ENCODE data around the gene KRT31.
"Not testable (repeated sequence)": the region's sequence is repeated elsewhere in the genome, so short reads cannot be mapped to it uniquely, and the experiment has no call there.

KRT31 gene

DNA sequence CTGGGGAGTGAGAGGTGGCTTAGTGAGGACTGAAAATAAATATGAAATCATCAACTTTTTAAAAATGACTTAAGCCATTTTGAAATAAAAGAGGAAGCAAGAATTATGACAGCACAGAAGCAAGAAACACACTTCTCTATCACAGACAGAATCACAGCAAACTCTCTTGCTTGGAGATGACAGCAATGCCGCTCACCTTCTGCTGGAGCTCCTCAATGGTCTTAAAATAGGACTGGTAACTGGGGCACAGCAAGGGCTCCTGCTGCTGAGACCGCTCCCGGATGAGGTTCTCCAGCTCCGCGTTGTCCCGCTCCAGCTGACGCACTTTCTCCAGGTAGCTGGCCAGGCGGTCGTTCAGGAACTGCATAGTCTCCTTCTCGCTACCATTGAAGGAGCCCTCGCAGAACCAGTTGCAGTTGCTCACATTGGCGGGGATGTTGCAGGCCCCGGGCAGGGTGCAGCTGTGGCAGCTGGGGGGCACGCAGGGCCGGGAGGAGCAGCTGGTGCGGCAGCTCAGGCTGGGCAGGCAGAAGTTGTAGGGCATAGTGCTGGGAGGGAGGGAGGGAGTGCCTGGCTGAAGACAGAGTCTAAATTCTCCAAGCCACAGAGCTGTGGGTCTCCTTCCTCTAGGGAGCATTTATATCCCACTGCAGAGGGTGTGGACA lies at the start of gene KRT31:
Gene KRT31 (minus strand): TSS at position 613 of the 665 bp plus-strand sequence. CDS start 69 bp downstream, at position 544.
- no peak for DNase-seq

DNA sequence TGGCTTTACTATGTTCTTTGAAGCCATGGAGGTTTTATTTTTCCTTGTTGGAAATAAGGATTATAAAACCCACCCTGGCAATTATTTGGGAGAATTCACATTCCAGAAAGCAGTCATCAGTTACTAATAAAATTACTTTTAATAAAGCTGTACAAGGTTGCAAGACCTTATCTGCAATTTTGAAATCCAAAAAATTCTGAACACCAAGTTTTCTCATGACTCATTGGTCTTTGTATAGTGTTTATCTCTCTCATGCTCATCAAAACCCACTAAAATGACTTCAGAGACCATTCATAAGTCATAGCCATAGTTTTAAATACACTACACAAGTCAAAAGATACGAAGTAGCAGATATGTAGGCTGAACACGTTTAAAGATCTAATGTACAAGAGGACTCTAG lies 49.4 kb upstream of the KRT31 start:
- DNase-seq = no peak

DNA sequence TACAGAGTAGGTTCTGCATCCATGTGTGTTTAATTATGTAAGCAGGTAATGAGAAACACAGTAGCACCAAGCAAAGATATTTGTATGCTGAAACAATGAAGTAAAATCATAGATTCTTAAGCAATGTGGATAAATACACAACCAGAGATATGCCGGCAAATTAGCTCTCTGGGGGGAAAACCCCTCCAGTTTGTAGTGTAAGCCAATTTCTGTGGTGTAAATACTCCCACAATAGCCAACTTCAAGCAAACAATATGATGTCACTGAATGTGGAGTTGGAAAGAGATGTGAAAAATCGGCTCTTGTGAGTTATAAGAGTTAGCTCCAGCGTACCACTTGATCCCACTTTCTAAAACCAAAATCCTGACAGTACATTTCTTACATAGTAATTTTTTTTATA lies 47.2 kb upstream of the KRT31 start:
- no peak for DNase-seq

DNA sequence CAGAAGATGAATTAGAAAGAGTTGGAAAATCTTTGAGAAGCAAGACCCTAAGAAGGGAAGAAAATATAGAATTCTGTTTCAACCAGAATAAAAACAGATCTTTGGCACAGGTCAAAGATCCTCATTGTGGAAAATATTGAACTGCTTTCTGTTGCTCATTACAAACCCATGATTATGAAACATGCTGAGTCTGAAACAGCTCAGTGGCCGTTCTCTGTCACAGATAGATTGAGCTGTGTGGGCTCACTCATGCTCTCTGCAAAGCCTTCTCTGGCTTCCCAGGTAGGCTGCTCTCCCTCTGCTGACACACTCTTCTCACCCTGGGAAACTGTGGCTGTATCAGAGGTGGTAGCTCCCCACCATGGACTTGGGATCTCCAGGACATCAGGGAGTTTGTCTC lies 46.8 kb upstream of the KRT31 start:
- DNase-seq = no peak

DNA sequence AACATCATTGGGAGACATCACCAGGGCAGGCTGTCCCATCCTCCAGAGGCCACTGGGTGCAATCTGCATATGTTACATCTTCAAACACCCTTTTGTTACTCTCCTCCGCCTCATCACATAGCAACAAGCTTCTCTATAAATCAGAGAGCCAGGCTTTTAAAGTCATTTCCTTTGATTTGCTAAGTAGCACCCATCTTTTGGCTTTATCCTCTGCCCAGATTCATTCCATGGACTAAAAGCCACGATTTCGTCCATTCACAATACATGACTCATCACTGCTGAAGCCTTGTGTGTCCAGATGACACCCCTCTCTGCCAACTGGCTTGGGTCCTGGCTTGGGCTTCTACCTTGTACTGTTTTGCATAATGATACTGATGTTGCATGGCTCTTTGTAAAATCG lies 45.3 kb upstream of the KRT31 start:
- no peak for DNase-seq

DNA sequence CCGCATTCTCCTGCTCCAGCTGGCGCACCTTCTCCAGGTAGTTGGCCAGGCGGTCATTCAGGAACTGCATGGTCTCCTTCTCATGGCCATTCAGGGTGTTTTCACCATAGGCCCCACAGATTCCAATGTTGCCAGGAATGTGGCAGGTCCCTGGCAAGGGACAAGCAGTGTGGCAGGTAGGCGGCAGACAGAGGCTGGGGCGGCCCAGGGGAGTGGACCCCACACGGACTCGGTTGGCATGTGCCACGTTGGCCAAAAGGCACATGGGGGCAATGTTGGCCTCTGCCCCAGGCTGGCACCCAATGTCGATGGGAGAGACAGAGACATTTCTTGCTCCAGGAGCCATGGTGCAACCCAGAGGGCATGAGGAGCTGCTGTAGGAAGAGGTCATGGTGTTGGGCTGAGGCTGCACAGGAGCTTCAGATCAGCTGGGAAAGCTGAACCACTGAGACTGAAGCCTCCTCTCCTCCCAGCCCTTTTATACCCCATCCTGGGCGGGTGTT lies 43.2 kb upstream of the KRT31 start, which contains the start of gene KRT38:
Gene KRT38 (minus strand): TSS at position 453 of the 503 bp plus-strand sequence. CDS start 62 bp downstream, at position 391.
- DNase-seq = no peak

DNA sequence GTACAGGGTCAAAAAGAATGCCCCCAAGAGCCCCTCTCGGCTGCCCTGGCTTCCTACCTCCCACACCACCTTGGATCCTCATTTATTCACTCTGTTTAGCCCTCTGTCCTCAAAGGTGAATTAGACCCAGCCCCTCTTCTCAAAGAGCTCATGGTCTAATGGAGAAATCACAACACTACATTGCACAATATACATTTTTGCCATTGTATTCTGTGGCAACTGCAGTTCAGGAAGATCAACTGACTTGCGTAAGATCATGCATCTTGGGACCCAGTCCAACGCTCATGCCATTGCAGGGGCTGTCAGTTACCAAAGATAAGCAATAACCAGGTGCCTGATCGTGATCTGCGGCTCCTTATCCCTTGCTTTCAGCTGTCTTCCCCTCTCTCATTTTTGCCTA lies 42.0 kb upstream of the KRT31 start:
- no peak for DNase-seq

DNA sequence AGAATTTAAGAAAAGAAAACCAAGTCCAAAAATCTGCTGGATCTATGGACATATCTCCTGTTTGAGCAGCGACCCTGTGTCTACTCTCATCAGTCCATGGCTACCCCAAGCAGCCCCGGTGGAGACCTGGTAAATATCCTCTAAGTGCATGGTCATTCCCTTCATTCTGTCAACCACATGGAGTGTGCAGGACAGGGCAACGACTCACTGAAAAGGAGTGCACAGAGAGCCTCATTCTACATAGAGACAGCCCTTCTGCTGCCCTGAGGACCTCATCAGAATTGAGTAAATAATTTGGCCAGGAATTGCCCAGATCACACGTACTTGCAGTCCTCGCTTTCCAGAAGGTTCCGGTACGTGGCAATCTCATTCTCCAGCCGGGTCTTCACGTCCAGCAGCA lies 40.4 kb upstream of the KRT31 start:
- DNase-seq = no peak

DNA sequence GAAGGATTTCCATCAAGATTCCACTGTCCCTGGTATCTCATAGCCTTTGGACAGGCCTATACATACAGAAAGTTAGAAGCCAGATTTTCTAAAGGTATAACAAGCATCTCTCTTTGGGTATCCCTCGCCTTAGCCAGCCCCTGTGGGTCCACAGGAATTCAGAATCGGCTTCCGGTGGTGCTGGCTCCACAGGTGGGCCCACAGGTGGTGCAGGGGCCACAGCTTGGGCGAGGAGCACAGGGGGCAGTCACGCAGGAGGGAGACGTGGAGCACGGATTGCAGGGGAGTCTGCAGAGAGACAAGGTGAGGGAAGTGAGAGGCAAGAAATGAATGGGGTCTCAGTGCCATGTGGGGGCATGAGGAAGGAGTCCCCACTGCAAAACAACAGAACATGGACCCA lies 39.8 kb upstream of the KRT31 start:
- DNase-seq = no peak

DNA sequence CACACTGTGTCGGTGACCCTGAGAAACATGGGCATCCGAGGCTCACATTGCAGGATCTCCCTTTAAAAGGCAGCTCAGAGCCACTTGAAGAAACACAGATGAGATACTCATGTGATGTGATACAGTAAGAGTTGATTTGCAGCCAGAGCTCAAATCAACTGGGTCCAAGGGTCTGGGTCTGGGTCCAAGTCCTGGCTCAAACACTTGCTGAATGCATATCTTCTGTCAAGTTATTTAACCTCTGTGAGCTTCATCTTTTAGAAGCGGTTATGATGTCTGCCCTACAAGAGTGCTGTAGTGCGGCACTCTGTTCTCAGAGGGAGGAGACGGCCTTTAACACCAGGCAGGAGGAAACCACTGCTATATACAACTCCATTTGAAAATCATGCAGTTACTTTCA lies 37.0 kb upstream of the KRT31 start:
- DNase-seq = no peak

DNA sequence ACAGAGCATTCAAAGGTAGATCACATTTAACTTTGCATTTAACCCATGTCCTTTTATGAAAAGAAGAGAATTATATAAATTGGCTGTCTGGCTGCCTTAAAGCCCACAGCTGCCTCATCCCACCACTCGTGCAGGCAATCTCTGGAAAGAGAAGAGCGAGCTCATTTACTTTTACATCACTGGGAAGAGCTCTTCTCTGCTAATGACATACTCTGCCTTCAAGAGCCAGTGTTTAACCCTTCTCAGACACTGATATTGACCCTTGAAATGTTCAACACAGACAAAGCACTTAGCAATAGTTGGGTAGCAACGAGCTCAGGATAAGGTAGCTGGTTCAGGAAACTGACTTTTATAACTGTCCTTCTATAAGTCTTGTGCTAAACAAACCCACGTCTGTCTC lies 36.6 kb upstream of the KRT31 start:
- DNase-seq = no peak

DNA sequence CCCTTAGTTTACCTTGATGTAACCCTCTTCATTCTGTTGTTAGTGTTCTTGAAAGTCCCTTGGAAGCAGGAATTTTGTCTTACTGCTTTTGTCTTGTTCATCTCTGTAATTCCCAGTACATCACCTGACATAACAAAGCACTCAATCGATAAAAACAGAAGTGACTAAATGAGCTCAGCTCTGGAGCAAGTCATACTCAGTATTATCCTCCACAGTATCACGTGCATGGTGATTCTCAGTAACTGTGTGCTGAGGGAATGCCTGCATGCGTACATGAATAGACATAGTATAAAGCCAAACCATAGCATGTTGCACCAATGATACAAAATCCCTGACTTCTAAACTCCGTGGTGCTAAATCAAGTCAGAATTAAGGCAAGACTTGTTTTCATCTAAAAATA lies 36.2 kb upstream of the KRT31 start:
- no peak for DNase-seq

DNA sequence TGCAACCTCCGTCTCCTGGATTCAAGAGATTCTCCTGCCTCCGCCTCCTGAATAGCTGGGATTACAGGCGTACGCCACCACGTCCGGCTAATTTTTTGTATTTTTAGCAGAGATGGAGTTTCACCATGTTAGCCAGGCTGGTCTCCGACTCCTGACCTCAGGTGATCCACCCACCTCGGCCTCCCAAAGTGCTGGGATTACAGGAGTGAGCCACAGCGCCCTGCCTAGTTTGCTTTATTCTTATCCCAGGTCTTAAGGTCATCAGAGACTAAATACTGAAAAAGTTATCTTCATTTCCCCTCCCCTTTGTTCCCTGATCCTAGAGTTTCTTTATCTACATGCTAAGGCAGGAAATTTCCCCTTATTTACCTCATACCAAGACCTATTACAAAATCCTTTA lies 33.0 kb upstream of the KRT31 start:
- DNase-seq = not testable (repeated sequence)

DNA sequence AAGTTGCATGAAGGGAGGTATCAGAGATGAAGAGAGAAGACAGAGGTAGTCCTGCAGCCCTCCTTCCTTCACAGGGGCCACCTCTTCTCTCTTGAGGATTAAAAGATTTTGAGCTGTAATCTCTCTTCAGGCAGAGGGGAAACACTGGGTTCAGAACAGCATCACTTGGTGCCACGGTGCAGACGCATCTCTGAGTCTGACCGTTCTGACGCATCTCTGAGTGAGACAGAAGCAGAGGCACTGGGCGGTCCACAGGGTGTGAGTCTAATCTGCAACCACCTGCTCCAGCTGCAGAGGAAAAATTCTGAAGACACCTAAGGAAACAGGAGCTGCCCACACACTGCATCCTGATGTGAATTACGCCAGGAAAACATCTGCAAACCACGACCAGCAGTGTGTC lies 32.3 kb upstream of the KRT31 start:
- no peak for DNase-seq

DNA sequence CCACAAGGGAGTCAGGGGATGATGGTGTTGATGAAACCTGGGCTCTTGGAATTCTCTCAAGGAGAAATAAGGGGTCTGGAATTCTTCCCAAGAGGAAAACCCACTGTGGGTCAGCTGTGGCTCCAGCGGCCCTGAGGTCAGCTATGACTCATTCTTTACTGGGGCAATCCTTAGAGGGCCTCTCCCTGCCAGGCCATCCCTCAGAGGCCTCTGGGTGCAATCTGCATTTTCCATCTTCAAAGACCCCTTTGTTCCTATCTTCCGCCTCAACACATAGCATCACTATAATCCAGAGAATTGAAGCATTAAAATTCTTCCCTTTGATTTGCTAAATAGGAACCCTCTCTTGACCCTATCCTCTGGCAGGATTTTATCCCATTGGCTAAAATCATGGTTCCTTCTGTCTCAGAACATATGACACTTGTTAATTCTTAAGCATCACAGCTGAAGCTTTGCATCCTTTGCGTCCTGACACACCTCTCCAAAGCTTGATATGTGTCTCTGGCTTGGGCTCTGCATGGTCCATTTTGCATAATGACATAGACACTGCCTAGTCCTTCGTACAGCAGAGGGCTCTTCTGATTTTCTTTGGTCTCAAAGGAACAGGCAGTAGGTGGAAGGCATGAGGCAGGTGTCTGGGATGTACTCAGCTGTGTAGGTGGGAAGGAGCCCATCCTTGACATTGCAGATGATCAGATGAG lies 31.3 kb upstream of the KRT31 start:
- DNase-seq = no peak

DNA sequence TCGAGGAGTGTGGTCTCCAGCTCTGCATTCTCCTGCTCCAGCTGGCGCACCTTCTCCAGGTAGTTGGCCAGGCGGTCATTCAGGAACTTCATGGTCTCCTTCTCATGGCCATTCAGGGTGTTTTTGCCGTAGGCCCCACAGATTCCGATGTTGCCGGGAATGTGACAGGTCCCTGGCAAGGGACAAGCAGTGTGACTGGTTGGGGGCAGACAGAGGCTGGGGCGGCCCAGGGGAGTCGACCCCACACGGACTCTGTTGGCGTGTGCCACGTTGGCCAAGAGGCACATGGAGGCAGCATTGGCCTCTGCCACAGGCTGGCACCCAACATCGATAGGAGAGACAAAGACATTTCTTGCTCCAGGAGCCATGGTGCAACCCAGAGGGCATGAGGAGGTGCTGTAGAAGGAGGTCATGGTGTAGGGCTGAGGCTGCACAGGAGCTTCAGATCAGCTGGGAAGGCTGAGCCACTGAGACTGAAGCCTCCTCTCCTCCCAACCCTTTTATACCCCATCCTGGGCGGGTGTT lies 26.8 kb upstream of the KRT31 start, which contains the start of gene KRT37:
Gene KRT37 (minus strand): TSS at position 475 of the 525 bp plus-strand sequence. CDS start 62 bp downstream, at position 413.
- no peak for DNase-seq

DNA sequence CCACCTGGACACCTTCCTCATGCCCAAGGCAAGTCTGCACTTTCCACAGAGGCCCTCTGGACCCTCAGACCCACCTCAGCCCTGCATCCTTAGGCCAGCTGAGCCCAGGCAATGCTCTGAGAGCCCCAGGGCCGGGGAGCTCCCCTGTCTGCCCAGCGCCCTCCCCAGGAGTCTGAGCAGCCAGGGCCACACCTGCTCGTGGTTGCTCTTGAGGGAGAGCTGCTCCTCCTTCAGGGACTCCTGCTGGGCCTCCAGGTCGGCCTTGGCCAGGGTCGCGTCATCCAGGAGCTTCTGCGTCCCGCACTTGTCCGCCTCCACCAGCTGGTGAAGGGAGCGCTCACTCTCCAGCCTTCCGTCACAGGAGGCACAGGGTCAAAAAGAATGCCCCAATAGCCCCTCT lies 25.2 kb upstream of the KRT31 start:
- DNase-seq = not testable (repeated sequence)

DNA sequence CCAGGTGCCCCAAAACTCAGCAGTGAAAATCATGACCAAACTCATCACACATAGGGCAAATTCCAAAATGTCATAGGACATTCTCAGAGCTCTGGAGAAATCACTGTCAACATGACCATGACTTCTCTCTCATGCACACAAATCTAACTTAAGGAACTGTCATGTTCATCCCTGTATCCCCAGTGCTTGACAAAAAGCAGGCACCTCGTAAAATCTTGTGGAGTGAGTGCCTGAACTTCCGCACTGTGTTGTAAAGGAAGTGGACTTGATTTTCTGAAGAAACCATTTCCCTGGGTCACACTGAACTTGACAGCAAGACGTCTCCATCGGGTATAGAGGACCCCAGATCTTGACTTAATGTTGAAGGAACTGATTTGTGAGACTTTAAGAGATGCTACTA lies 24.2 kb upstream of the KRT31 start:
- DNase-seq = no peak

DNA sequence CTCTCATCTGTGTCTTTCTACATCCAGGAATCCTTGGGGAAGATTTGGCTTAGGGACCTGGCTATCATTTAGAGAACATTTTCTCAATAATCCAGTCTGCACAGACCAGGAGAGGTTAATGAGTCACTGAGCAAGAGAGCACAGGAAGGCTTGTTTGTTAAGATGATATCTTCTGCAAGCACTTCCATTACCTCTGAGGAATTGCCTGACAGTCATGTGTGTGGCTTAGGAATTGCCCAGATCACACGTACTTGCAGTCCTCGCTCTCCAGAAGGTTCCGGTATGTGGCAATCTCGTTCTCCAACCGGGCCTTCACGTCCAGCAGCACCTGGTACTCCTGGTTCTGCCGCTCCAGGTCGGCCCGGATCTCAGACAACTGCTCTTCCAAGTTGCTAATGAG lies 23.7 kb upstream of the KRT31 start:
- DNase-seq = no peak

DNA sequence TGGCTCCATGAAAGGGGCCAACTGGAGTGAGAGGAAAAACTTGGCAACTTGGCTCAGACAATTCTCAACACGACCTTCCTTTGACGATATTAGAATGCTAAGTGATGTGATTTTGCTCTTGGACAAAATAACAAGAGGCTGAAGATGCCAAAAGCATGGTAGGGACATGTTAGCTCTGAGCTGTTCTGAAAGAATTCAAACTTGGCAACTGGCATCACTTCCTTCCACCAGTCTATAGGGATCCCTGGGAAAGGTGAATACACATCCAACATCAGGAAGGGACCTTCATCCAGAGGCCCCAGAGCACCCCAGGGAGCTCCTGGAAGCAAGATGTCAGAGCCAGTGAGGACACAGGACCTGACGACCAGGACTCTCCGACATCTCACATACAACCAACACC lies 22.7 kb upstream of the KRT31 start:
- no peak for DNase-seq

DNA sequence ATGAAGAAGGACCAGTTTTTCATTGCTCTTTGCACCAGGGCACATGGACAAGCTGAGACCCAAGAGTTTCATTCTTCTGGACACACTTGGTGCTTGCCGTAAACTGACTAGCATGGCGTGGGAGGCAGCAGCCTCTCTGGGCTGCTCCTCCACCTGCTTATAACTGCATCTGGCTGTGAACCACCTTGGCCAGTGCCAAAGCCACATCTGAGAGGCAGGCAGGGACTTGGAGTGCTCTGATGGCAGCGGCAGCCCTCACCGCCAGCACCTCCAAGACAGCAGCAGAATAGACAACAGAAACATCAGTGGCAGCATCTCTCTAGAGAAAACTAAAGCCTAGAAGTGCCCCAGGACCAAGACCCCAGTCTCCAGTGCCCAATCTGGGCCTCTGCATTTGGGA lies 22.3 kb upstream of the KRT31 start:
- no peak for DNase-seq

DNA sequence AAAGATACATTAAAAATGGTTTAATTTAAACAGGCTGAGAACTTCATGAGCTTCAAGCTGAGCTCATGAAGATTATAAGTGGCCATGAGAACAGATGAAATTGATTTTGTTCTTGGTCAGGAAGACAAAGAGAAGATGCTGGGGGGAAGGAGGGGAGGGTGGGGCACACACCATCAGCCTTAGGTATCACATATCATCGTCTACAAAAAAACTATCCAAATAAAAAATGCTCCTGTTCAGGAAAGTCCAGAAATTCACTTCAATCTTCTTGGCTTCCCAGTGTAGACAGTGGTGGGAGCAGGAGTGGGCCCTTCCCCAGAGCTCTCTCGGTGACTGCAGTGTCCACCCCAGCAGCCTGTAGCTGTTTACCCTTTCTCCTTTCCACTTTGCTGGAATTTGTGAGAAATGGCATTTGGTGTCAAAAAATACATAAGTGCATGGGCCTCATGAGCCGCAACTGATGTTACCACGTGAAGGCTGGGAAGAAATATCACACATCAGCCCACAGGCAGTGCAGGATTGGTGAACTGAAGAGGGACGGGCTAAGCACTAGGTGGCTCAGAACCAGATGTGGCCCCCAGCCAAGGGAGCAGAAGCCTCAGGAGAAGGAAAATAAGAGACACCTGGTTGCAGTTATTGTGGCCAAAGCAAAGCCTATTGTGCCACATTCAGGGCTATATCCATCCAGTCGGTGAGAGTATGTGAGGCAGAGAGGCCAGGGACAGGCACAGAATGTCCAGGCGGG lies 20.9 kb upstream of the KRT31 start:
- DNase-seq = no peak

DNA sequence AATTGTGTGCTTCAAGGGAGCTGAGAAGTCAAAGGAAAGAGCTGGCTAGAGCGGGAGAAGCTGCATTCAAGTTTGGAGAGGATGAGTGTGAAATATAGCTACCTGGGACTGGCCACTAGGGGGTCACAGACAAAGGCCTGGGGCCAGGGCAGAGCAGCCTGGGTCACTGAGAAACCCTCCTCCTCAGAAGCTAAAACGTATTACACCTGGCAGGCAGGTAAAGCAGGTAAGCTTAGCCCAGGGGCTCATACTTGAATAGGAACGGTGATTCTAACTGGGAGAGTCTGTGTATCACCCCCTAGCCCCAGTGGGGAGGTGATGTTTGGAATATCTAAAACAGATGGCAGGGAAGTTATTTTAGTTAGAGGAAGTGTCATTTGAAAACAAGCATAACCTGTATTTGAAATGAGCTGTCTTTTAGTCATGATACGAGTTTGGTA lies 20.2 kb upstream of the KRT31 start:
- DNase-seq = no peak
